GM23338 (cell line): ENCODE data around the gene PRUNE2. TPM values are rescaled to one million over a fixed set of nuclear protein-coding genes. Genes with fewer than 3 reads are reported as not detected.

Experiments
- ATAC-seq: fragments of 200-7000 bp; cut with Tn5 transposase; 3 replicates; pipeline ENCODE4 v1.9.1; 2020
- DNase-seq: peaks from one replicate; pipeline ENCODE4 v3.0.0-alpha.2; 2015; ENCODE audit warnings: low spot score
- H2AFZ ChIP-seq: fragments of 200-600 bp; sonication (generic); 2 replicates; pipeline ENCODE4 v1.8.0; 2016; ENCODE audit warnings: antibody characterized with exemption, mild to moderate bottlenecking, moderate library complexity
- H3F3A ChIP-seq: fragments of 200-600 bp; sonication (generic); replicated peaks from 2 replicates; pipeline ENCODE4 v1.8.0; 2017; ENCODE audit warnings: antibody characterized with exemption, mixed run types, low read depth
- H3K27ac ChIP-seq: fragments of 200-600 bp; sonication (generic); 2 replicates; pipeline ENCODE4 v1.6.1; 2016; ENCODE audit warnings: low read depth
- H3K27me3 ChIP-seq: fragments of 200-600 bp; sonication (generic); 2 replicates; pipeline ENCODE4 v1.8.0; 2016; ENCODE audit warnings: mild to moderate bottlenecking, mixed run types, moderate library complexity; ENCODE audit not compliant: insufficient read depth
- H3K36me3 ChIP-seq: fragments of 200-600 bp; sonication (generic); 2 replicates; pipeline ENCODE4 v1.8.0; 2016; ENCODE audit warnings: mild to moderate bottlenecking; ENCODE audit not compliant: insufficient read depth
- H3K4me1 ChIP-seq: fragments of 200-600 bp; sonication (generic); 2 replicates; pipeline ENCODE4 v1.8.0; 2016; ENCODE audit warnings: mild to moderate bottlenecking, moderate library complexity; ENCODE audit not compliant: insufficient read depth
- H3K4me2 ChIP-seq: fragments of 200-600 bp; sonication (generic); 2 replicates; pipeline ENCODE4 v1.7.1; 2017; ENCODE audit warnings: mixed run types
- H3K4me3 ChIP-seq: fragments of 200-600 bp; sonication (generic); 2 replicates; pipeline ENCODE4 v1.6.1; 2016; ENCODE audit warnings: mixed run types
- H3K79me2 ChIP-seq: fragments of 200-600 bp; sonication (generic); replicated peaks from 2 replicates; pipeline ENCODE4 v1.8.0; 2017; ENCODE audit warnings: mild to moderate bottlenecking; ENCODE audit not compliant: insufficient read depth
- H3K9me2 ChIP-seq: fragments of 200-600 bp; sonication (generic); 2 replicates; pipeline ENCODE4 v1.8.0; 2017; ENCODE audit not compliant: insufficient read depth
- H4K20me1 ChIP-seq: fragments of 200-600 bp; sonication (generic); replicated peaks from 2 replicates; pipeline ENCODE4 v1.8.0; 2017; ENCODE audit warnings: mild to moderate bottlenecking; ENCODE audit not compliant: insufficient read depth
- H3K27ac Mint-ChIP-seq: 2 replicates; pipeline ENCODE4 v1.8.0; 2020; ENCODE audit warnings: inconsistent platforms, mild to moderate bottlenecking, moderate library complexity, mixed read lengths
- H3K27me3 Mint-ChIP-seq: 3 replicates; pipeline ENCODE4 v1.8.0; 2022; ENCODE audit warnings: low read depth, mild to moderate bottlenecking, moderate library complexity, mixed read lengths, inconsistent platforms; ENCODE audit not compliant: insufficient read depth, poor library complexity
- H3K36me3 Mint-ChIP-seq: 3 replicates; pipeline ENCODE4 v1.8.0; 2021; ENCODE audit warnings: low read depth, mild to moderate bottlenecking, inconsistent platforms, moderate library complexity, mixed read lengths
- H3K4me1 Mint-ChIP-seq: 3 replicates; pipeline ENCODE4 v1.8.0; 2020; ENCODE audit warnings: mild to moderate bottlenecking, inconsistent platforms, mixed read lengths
- H3K4me3 Mint-ChIP-seq: 3 replicates; pipeline ENCODE4 v1.8.0; 2021; ENCODE audit warnings: moderate library complexity, mild to moderate bottlenecking, inconsistent platforms, mixed read lengths
- H3K9me3 Mint-ChIP-seq: 3 replicates; pipeline ENCODE4 v1.8.0; 2020; ENCODE audit warnings: moderate library complexity, mild to moderate bottlenecking, inconsistent platforms, mixed read lengths
- CREB1 ChIP-seq: fragments of 250-450 bp; sonication (Bioruptor Pico); IDR thresholded peaks from 2 replicates; pipeline ENCODE4 v1.5.0; 2020; ENCODE audit warnings: low read depth, mild to moderate bottlenecking, moderate library complexity
- CTCF ChIP-seq, 2 experiments: fragments of 200-600 bp in 1 of 2; sonication (generic) in 1 of 2; conservative IDR thresholded peaks; 2 replicates each; pipeline versions ENCODE4 v1.5.1 to v1.6.1; 2016 to 2017; ENCODE audit warnings: antibody characterized with exemption in 2 of 2, low read depth in 2 of 2, mild to moderate bottlenecking in 2 of 2, moderate library complexity in 1 of 2
- ETS1 ChIP-seq: IDR thresholded peaks from 2 replicates; pipeline ENCODE4 v1.6.1; 2016; ENCODE audit warnings: antibody characterized with exemption
- EZH2 ChIP-seq: fragments of 200-600 bp; sonication (generic); IDR thresholded peaks from one replicate; pipeline ENCODE4 v1.8.0; 2017; ENCODE audit warnings: antibody characterized with exemption, mild to moderate bottlenecking, low read depth; ENCODE audit not compliant: unreplicated experiment
- EZH2phosphoT487 ChIP-seq: fragments of 200-600 bp; sonication (generic); IDR thresholded peaks from one replicate; pipeline ENCODE4 v1.8.1; 2018; ENCODE audit warnings: antibody characterized with exemption; ENCODE audit not compliant: unreplicated experiment
- JUNB ChIP-seq: IDR thresholded peaks from one replicate; pipeline ENCODE4 v1.6.1; 2016; ENCODE audit warnings: antibody characterized with exemption; ENCODE audit not compliant: unreplicated experiment
- NANOG ChIP-seq: IDR thresholded peaks from 2 replicates; pipeline ENCODE4 v1.6.1; 2016; ENCODE audit warnings: antibody characterized with exemption, borderline replicate concordance
- POLR2AphosphoS5 ChIP-seq: IDR thresholded peaks from 2 replicates; pipeline ENCODE4 v1.6.1; 2016; ENCODE audit warnings: antibody characterized with exemption, low read depth
- REST ChIP-seq: IDR thresholded peaks from one replicate; pipeline ENCODE4 v1.6.1; 2018; ENCODE audit warnings: antibody characterized with exemption; ENCODE audit not compliant: unreplicated experiment
- STAT1 ChIP-seq: IDR thresholded peaks from one replicate; pipeline ENCODE4 v1.6.1; 2016; ENCODE audit warnings: antibody characterized with exemption; ENCODE audit not compliant: unreplicated experiment
- ZNF114 ChIP-seq: fragments of 250-450 bp; sonication (Bioruptor Pico); IDR thresholded peaks from 2 replicates; pipeline ENCODE4 v1.5.0; 2020; ENCODE audit warnings: mild to moderate bottlenecking, moderate library complexity
- ZNF331 ChIP-seq: fragments of 250-450 bp; sonication (Bioruptor Pico); IDR thresholded peaks from 2 replicates; pipeline ENCODE4 v1.5.0; 2020; ENCODE audit warnings: low read depth, mild to moderate bottlenecking, moderate library complexity
- ZNF462 ChIP-seq: fragments of 250-450 bp; sonication (Bioruptor Pico); IDR thresholded peaks from 2 replicates; pipeline ENCODE4 v1.5.0; 2020; ENCODE audit warnings: mild to moderate bottlenecking, moderate library complexity
- polyA plus RNA-seq: library from polyadenylated mRNA; unstranded; fragments of >200 nt; fragmentation: Nextera tagmentation; extraction: Ambion mirVana; gene quantifications from 2 replicates; pipeline ENCODE4 v1.2.1, GENCODE V29; 2016
- total RNA-seq: library from RNA; depleted of rRNA; stranded (reverse); fragments of >200 nt; shearing (Covaris generic); gene quantifications from 2 replicates; pipeline ENCODE4 v1.2.3, GENCODE V29; 2014

The PRUNE2 gene
- total and polyA plus RNA-seq, 2 experiments from 2014 or later, result 10.6 to 26.5 TPM

- Histone ChIP-seq H3K79me2 (no peaks in the 10 kb centered on the region), H4K20me1 (no peaks in the 10 kb centered on the region), H2AFZ (no peak overlapping the region), H3K4me1 (peaks cover 4% of the 10 kb centered on the region), H3K4me2 (no peak overlapping the region), H3F3A (no peaks in the 10 kb centered on the region), H3K4me3 (no peak overlapping the region), H3K9me2 (no peaks in the 10 kb centered on the region; the same call in 1 of the 2 replicates), H3K27ac (no peak overlapping the region), H3K36me3 (no peaks in the 10 kb centered on the region), H3K27me3 (no peaks in the 10 kb centered on the region)
- Mint-ChIP-seq H3K9me3 (no peaks in the 10 kb centered on the region), H3K36me3 (no peaks in the 10 kb centered on the region), H3K4me3 (no peak overlapping the region), H3K27ac (no peak overlapping the region), H3K4me1 (peaks cover 11% of the 10 kb centered on the region; the same call in 2 of the 3 replicates), H3K27me3 (peaks cover 2% of the 10 kb centered on the region)
- TF ChIP-seq CTCF (conservative IDR thresholded peaks at IDR 0.05; ENCODE audit: low read depth in 2 of 2) (no peak), CREB1 (no peak), ETS1 (no peak), ZNF462 (CRISPR knock-in tag) (no peak), ZNF331 (no peak), STAT1 (no peak), ZNF114 (CRISPR knock-in tag) (no peak), REST (no peak), EZH2 (no peak), POLR2AphosphoS5 (no peak), NANOG (no peak), EZH2phosphoT487 (no peak), JUNB (no peak)
- DNase-seq (no peak), ATAC-seq (no peak)
These were observed 343.4 kb downstream of the PRUNE2 start for GRCh38 chr9:76562511-76562911.
